ENCODE data around the gene SOX10.

SOX10 gene

DNA sequence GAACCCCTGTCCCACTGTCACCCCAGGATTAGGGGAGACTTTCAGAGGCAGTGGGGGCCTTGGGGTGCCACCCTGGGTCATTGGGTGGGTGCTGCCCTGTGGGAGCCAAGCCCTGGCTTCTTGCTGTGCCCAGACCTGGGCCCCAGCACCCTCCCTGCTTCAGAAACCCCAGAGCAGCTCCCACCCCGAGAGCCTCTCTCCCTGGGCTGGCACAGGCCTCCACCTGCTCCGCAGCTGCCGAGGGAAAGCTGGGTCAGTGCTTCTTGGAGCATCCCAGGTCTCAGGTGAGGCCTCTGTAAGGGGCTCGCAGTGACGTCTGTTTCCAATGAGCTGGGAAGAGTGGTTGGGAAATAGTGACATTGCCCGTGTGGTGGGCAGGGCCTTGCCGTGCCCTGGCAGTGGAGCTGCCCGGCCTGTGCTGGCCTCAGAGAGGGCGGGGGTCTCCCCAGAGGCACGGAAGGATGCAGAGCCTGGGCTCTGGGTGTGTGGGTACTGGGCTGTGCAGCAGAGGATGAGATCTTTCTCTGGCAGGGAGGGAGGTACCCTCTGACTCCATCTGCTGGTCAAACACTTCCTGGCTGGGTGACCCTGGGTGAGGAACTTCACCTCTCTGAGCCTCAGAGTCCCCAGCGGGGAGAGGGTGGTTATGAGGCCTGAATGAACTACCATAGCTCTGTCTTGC is 53.9 kb downstream of the SOX10 start:
- no peak for DNase-seq (ENCODE audit: low read depth)

DNA sequence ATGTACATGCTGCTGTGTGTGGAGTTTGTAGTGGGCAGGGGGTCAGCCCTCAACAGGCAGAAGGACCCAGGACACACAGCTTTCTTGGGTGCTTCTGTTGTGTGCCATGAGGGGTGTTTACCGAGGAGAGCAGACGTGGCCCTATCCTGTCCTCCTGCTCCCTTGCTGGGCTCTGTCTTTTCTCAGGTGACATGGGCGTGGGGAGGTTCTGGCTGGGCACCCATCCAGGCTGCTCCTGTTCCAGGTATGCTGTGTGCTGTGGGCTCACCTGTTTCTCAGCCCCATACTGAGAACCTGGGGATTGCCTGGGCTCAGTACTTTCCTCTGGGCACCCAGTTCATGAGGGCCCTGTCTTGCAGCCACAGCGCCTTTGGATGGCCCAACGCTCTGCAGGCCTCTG is 55.0 kb downstream of the SOX10 start:
- no peak for DNase-seq (ENCODE audit: low read depth)

DNA sequence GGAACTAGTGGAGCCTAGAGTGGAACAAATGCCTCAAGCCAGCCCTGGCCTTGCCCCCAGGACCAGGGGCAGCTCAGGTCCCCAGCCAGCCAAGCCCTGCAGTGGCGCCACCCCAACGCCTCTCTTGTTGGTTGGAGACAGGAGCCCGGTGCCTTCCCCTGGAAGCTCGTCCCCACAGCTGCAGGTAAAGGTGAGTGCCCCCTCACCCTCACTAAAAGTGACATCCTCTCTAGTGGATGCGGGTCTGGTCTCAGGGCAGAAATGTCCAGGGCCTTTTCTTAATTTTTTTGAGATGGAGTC is 56.8 kb downstream of the SOX10 start:
- DNase-seq (ENCODE audit: low read depth) = no peak

DNA sequence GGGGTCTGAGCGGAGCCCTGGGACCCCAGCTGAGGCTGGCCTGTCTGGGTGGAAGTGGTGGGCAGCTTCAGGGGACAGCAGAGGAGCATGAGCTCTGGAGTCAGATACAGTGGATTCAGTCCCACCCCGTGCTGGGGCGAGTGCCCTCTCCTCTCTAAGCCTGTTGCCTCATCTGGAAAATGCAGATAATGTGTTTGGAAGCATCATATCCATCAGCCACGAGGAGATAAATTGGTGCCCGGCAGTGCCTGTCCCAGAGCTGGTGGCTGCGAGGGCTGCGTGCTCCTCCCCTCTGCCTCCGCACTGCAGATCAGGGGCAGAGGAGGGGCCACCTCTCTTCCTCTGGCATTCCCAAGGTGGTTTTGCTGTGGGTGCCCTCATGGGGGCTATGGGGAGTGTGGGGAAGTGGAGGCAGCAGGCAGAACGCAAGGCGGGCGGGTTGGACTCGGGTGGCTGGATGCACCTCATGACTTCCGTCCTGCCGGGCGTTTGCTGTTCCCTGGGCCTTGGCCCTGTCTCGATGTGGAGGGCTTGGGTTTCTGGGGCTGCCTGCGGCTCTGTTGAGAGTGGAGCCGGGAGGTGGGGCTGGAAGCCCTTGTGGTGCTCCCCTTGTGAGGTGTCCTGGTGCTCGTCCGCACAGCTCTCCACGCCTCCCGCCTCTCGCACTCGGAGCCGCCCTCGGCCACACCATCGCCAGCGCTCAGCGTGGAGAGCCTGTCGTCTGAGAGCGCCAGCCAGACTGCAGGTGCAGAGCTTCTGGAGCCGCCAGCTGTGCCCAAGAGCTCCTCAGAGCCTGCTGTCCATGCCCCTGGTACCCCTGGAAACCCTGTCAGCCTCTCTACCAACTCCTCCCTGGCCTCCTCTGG is 57.4 kb downstream of the SOX10 start:
- DNase-seq (ENCODE audit: low read depth) = no peak

DNA sequence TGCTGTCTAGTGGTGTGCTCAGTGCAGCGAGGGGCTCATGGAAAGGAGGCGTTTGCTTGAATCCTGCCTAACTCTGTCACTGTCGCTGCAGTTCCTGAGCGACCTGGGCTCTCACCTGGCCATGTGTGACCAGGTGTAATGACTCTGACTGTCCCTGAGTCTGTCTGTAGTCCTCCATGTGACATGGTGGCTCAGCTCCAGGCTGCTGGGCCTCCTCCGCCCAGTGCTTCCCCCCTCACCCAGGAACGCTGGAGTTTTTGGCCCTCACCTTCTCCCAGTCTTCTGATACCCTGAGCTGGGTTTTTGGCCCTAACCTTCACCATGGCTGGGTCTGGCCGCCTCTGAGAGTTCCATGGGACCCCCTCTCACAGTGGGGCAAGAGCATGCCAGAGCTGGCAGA is 58.0 kb downstream of the SOX10 start:
- no peak for DNase-seq (ENCODE audit: low read depth)

GRCh38 chr22:37925767-37926166 is 58.6 kb downstream of the SOX10 start:
- no peak for DNase-seq (ENCODE audit: low read depth)

DNA sequence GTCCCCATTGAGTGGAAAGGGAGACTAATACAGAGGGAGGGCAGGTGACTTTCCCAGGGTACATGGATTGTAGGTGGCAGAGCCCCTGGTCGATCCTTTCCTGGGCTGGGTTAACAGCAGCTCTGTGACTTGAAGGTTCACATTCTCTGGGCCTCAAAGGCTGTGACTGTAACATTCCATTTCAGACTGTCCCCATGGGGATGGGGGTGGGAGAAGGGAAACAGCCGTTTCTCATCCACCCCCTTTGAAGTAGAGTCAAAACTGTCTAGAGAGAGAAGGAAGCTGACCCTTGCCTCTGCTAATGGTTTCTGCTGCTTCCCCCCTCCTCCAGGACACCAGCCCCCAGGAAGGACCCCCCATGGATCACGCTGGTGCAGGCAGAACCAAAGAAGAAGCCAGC is 59.0 kb downstream of the SOX10 start:
- DNase-seq (ENCODE audit: low read depth) = no peak

DNA sequence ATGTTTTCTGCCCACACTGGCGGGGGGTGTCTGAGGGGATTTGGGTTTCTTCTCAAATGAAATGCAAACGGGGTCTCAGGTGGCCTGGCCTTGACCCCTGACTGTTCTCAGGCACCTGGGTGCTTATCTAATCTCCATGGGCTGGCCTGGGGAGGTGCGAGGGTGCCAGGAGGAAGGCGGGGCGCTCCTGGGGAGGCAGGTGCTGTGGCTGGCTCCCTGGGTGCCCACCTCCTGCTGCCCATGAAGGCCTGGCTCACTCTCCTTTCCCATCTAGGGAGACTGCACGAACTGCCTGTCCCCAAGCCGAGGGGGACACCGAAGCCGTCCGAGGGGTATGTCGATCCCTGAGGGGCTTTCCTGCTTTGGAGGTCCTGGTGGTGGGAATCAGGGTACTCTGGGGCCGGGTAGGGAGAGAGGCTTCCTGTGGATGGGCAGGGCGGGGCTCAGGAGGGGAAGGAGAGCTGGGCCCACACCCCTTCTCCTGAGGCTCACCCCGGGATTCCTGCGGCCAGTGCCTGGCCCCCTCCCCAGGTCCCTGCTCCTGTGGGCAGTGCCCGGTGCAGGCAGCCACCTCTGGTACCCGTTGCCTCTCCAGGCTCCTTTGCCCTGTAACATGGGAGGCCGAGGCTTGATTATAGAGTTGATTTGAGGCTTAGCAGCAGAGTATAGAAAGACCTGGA is 59.8 kb downstream of the SOX10 start:
- no peak for DNase-seq (ENCODE audit: low read depth)

GRCh38 chr22:37923927-37924326 is 60.4 kb downstream of the SOX10 start:
- no peak for DNase-seq (ENCODE audit: low read depth)
